Stomach (tissue), 4 donors: ENCODE results near the gene TPRG1.

Experiments
- CTCF ChIP-seq, 7 experiments: fragments of 450-650 bp in 4 of 7; fragments of 200-600 bp in 3 of 7; sonication (generic) in 3 of 7; IDR thresholded peaks; one replicate each; pipeline ENCODE4 v1.5.1; 2016 to 2019; ENCODE audit warnings: antibody characterized with exemption in 7 of 7, control low read depth in 2 of 7, mild to moderate bottlenecking in 1 of 7
- EP300 ChIP-seq: sonication (generic); formaldehyde crosslinking; IDR thresholded peaks from one replicate; pipeline ENCODE4 v1.6.1; 2017; ENCODE audit warnings: antibody characterized with exemption
- POLR2A ChIP-seq, 4 donors: fragments of 450-650 bp; IDR thresholded peaks; one replicate each; pipeline ENCODE4 v1.6.1; 2016; ENCODE audit warnings: antibody characterized with exemption in 4 of 4, control low read depth in 2 of 4, mild to moderate bottlenecking in 1 of 4, moderate library complexity in 1 of 4
- POLR2AphosphoS5 ChIP-seq, 3 donors: sonication (generic); formaldehyde crosslinking; IDR thresholded peaks; one replicate each; pipeline ENCODE4 v1.6.1; 2016; ENCODE audit warnings: antibody characterized with exemption in 3 of 3

- TF ChIP-seq CTCF (IDR thresholded peaks at IDR 0.05): no peak
- no peak for TF ChIP-seq POLR2AphosphoS5 (IDR thresholded peaks at IDR 0.05)
- TF ChIP-seq POLR2A (IDR thresholded peaks at IDR 0.05): no peak
- no peak for TF ChIP-seq EP300
Measured at GRCh38 chr3:189202106-189202505, 30.3 kb downstream of the TPRG1 start.
